Activated T-helper 17 cell treated with anti-CD3 and anti-CD28 coated beads, Interleukin-2, amount 50 U/mL, for 72 hours (primary cell): ENCODE results near the gene STARD13. TPM values are rescaled to one million over a fixed set of nuclear protein-coding genes. Genes with fewer than 3 reads are reported as not detected.
"Not testable (repeated sequence)": the region's sequence is repeated elsewhere in the genome, so short reads cannot be mapped to it uniquely, and the experiment has no call there.

Source experiments
- ATAC-seq: fragments of 150-1000 bp; cut with Tn5 transposase; replicated peaks from 2 replicates; pipeline ENCODE4 v1.10.0; 2021; ENCODE audit warnings: mild to moderate bottlenecking, moderate library complexity
- H3K27ac Mint-ChIP-seq: one replicate; pipeline ENCODE4 v1.8.0; 2022; ENCODE audit warnings: mixed read lengths
- H3K27me3 Mint-ChIP-seq: one replicate; pipeline ENCODE4 v1.8.0; 2022; ENCODE audit warnings: mixed read lengths
- H3K36me3 Mint-ChIP-seq: one replicate; pipeline ENCODE4 v1.8.0; 2022; ENCODE audit warnings: low read depth, mild to moderate bottlenecking, mixed read lengths
- H3K4me1 Mint-ChIP-seq: one replicate; pipeline ENCODE4 v1.8.0; 2022; ENCODE audit warnings: mixed read lengths
- H3K4me3 Mint-ChIP-seq: one replicate; pipeline ENCODE4 v1.8.0; 2022; ENCODE audit warnings: mild to moderate bottlenecking, mixed read lengths
- H3K9me3 Mint-ChIP-seq: one replicate; pipeline ENCODE4 v1.8.0; 2022; ENCODE audit warnings: mixed read lengths
- total RNA-seq, 2 donors: library from RNA; stranded (reverse); gene quantifications; one replicate each; pipeline ENCODE4 v1.2.3, GENCODE V29; 2022

STARD13 gene
- total RNA-seq, 2 donors from 2014 or later, result 1.1 to 2.3 TPM

DNA sequence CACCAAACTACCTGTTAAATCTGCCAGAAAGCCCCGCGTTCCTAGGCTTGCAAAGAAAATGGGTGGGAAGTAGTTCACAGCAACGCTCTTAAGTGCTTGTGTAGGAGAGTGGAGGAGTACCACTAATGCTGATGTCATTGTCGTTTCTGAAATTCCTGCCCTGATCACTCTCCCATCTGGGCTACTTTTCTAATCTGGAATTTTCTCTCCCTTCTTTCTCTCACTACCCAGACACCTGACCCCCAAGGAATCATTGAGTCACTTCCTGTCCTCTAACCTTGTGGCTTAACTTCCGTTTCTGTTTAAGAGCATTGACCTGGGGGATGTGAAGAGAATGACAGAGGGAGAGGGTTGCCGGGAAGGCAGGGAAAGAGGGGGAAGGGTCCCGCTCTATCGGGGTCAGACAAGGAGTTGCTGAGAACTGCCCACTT lies 98.7 kb downstream of the STARD13 start:
- ATAC-seq, result no peak
- peak overlapping the region; percentile 28 for H3K27ac Mint-ChIP-seq
- H3K9me3 Mint-ChIP-seq, result no peaks in the 10 kb centered on the region
- no peak overlapping the region for H3K4me3 Mint-ChIP-seq
- no peaks in the 10 kb centered on the region for H3K36me3 Mint-ChIP-seq
- peaks cover 16% of the 10 kb centered on the region for H3K27me3 Mint-ChIP-seq
- H3K4me1 Mint-ChIP-seq, result no peaks in the 10 kb centered on the region

DNA sequence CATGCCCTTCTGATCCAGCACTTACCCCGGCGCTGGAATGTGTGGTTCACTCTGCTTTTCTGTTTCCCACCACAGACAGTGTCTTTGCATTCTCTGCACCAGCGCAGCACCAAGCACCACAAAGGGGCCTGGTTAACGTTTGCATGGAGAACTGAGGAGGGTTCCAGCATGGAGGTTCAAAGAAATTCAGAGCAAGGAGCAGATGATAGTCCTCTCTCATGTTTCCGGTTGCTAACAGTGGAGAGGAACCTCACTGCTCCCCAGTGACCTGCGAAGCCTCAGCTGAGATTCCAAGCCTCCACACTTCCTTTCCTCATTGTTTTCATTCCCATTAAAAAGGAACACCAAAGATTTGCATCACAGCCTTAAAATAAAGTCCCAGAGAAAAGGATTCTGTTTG lies 99.7 kb downstream of the STARD13 start:
- no peaks in the 10 kb centered on the region for H3K4me1 Mint-ChIP-seq
- no peaks in the 10 kb centered on the region for H3K36me3 Mint-ChIP-seq
- no peak overlapping the region for H3K4me3 Mint-ChIP-seq
- no peak for ATAC-seq
- peaks cover 16% of the 10 kb centered on the region for H3K27me3 Mint-ChIP-seq
- H3K9me3 Mint-ChIP-seq, result no peaks in the 10 kb centered on the region
- no peak overlapping the region for H3K27ac Mint-ChIP-seq

DNA sequence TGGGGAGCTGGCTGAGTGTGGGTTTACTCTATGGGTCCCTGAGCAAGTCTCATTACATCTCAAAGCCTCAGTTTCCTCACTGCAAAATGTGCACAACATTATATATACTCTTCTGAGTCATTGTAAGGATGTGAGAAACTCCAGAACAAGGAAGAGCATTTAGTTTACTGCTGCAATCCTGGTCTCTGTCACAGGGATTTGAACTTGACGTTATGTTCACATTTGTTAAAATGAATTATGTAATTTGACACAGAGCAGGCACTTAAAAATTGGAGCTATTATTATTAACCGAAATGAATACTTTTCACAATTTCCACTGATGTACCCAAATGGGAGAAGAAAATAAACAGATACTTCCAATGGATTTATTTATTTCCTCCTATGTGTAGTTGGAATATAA lies 101.0 kb downstream of the STARD13 start:
- Mint-ChIP-seq H3K27me3 (peaks cover 13% of the 10 kb centered on the region), H3K4me3 (no peak overlapping the region), H3K36me3 (no peaks in the 10 kb centered on the region), H3K9me3 (no peaks in the 10 kb centered on the region), H3K4me1 (no peaks in the 10 kb centered on the region), H3K27ac (no peak overlapping the region)
- ATAC-seq, result no peak

DNA sequence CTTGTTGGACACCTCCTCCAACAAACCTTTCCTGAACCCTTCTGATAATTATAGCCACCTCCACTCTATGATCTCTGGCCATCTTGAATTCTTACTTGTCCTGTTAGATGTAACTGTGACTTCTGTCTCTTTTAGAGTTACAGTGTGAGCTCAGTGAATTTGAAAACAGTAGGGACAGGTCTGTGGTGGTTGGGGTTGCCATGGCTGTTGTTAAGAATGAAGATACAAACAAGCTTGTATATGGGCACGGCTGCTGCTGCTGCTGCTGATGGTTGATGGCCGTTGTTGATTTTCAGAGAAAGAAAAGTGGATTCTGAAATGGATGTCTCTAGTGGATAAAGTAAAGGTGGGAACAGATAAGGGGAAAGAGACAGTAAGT lies 101.5 kb downstream of the STARD13 start:
- Mint-ChIP-seq H3K27ac (no peak overlapping the region), H3K36me3 (no peaks in the 10 kb centered on the region), H3K4me3 (no peak overlapping the region), H3K27me3 (peaks cover 13% of the 10 kb centered on the region), H3K4me1 (no peaks in the 10 kb centered on the region), H3K9me3 (no peaks in the 10 kb centered on the region)
- no peak for ATAC-seq

DNA sequence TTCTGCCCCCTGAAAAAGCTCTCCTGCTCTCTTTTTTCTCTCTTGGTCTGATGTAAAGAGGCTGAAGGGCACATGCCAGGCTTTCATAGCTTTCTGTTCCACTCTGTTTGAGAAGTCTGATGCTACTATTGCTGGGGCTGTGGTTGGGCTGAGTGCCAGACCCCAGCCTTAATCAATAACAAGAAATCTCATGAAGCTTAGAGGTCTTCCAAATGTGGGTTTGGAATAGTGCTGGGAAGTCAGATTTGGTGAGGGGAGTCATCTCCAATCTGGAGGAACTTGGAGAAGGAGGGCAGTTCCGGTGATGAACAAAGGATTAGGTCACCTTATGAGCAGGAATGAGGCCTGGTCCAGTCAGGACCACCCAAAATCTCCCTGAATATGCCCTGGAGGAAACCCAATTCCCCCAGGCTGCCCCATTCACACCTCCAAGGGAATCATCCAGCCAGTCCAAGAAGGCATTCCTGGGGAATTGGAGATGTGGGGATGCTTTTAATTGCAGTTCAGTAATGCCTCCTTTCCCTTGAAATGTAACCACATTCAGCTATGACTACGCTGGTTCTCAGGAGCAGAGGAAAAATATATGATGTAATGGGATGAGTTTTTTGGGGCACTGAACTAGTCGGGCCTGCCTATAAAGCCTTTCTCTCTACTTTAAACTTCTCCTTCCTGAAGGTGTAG lies 102.0 kb downstream of the STARD13 start:
- ATAC-seq, result no peak
- Mint-ChIP-seq H3K4me1 (no peaks in the 10 kb centered on the region), H3K36me3 (no peaks in the 10 kb centered on the region), H3K4me3 (no peak overlapping the region), H3K27ac (no peak overlapping the region), H3K27me3 (peaks cover 13% of the 10 kb centered on the region), H3K9me3 (no peaks in the 10 kb centered on the region)

DNA sequence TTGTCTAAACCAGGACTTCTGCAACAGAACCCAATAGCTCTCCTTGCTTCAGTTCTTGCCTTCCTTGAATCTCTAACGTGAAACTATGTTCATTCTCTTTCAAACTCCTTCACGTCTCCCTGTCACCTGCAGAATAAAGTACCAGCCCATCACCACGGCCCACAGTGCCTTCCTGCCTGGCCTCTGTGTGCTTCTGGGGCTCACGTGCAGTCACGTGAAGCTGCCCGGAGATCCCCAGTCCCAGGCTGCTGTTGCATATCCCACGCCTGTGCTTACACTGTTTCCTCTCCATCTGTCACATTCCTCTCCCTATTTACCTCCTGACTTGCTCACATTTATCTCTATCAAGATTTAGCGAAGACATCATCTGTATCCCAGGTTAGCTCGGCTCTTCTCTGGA lies 102.8 kb downstream of the STARD13 start:
- Mint-ChIP-seq H3K27ac (no peak overlapping the region), H3K27me3 (peaks cover 13% of the 10 kb centered on the region), H3K4me3 (no peak overlapping the region), H3K36me3 (no peaks in the 10 kb centered on the region), H3K4me1 (no peaks in the 10 kb centered on the region), H3K9me3 (no peaks in the 10 kb centered on the region)
- ATAC-seq, result no peak

DNA sequence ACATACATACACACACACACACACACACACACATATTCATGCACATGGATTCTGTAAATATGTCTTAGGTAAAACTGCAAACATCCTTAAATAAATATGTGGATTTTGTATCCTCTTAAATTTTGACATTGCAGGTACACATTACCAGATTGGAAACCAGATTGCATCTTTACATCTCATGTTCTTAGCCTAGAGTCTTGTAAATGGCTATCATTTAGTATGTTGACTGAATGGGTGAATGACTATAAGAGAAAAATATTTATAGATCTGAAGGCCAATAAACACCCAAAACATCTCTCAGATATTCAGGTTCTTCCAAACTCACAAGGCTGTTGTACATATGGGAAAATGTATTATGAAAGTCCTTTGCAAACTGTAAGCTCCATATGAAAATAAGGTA lies 104.3 kb downstream of the STARD13 start:
- no peak for ATAC-seq
- H3K27me3 Mint-ChIP-seq, result peaks cover 13% of the 10 kb centered on the region
- H3K36me3 Mint-ChIP-seq, result no peaks in the 10 kb centered on the region
- H3K9me3 Mint-ChIP-seq, result no peaks in the 10 kb centered on the region
- no peak overlapping the region for H3K4me3 Mint-ChIP-seq
- no peaks in the 10 kb centered on the region for H3K4me1 Mint-ChIP-seq
- H3K27ac Mint-ChIP-seq, result no peak overlapping the region

DNA sequence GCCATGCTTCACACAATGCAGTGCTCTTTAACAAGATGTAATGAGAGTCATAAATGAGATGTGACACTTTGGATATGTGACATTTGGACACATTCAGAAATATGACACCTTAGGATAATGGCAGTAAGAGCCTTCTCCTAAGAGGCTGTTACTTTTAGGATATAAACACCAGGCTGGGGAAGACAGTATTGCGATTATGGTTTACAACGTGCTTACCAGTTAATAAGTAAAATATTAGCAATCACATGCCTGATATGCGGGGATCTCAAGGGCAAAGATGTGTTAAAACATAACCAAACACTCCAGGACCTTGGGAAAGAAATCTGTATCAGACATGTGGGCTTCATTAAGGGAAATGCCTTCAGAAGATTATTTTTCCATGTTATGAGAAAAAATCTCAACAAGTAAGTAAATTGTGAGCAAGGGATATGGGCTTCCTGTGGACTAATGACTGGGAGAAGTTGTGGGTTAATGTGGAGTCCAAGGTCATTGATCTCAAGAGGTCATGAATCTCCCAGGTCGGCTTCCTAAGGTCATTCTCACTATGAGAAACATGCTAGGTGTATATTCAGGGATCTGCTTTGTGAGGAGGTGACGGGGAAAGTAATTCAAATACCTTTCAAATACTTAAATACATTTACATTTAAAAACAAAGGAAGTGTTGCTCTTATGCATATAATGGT lies 105.3 kb downstream of the STARD13 start:
- Mint-ChIP-seq H3K36me3 (no peaks in the 10 kb centered on the region), H3K27me3 (peaks cover 13% of the 10 kb centered on the region), H3K27ac (no peak overlapping the region), H3K4me1 (no peaks in the 10 kb centered on the region), H3K4me3 (no peak overlapping the region), H3K9me3 (no peaks in the 10 kb centered on the region)
- no peak for ATAC-seq

DNA sequence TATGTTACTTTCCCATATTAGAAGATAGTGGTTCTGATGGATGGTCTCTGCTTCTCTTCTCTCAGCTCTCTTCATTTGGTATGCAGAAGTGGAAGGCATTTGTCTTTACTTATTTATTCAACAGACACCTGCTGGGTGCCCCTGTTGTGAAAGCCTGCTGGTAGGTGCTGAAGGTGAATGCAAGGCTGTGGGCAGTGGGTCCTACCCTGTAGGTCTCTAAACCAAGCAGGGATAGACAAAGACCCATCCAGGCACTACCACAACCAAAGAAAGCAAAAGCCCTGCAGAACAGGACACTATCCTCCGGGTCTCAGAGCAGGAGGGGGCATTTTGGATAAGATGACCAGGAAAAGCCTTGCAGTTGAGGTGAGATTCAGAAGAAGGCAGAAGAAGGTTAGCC lies 106.1 kb downstream of the STARD13 start:
- Mint-ChIP-seq H3K27me3 (peaks cover 10% of the 10 kb centered on the region), H3K4me1 (no peaks in the 10 kb centered on the region), H3K9me3 (no peaks in the 10 kb centered on the region), H3K27ac (no peak overlapping the region), H3K36me3 (no peaks in the 10 kb centered on the region), H3K4me3 (no peak overlapping the region)
- ATAC-seq, result no peak

DNA sequence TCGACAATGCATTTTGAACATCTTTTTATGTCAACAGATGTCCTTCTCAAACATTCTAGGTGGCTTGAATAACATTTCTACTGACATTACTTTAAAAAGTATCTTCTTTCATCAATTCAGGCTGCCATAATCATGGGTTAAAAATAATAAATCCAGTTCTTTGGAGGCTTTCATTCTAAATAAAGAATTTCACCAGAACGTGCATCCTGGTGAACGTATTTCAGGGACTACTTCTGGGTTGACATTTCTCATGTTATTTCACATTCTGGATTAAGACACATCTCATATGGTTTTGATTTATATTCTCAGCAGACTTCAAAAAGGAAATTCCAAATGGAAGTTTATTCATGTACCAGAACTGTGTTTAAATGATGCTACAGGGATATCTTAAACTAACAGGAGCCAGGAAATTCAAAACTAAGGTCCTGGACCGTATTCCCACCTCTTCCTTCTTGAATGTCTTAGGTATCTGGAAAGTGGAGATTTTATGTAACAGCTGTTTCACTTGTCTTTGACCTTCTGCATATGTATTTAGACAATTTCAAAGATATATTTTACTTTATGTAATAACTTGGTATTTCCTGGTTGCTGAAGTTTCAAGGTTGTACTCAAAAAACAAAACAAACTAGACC lies 107.2 kb downstream of the STARD13 start:
- peaks cover 5% of the 10 kb centered on the region for H3K27me3 Mint-ChIP-seq
- H3K27ac Mint-ChIP-seq, result no peak overlapping the region
- no peak for ATAC-seq
- H3K4me1 Mint-ChIP-seq, result no peaks in the 10 kb centered on the region
- H3K36me3 Mint-ChIP-seq, result no peaks in the 10 kb centered on the region
- no peak overlapping the region for H3K4me3 Mint-ChIP-seq
- H3K9me3 Mint-ChIP-seq, result no peaks in the 10 kb centered on the region

DNA sequence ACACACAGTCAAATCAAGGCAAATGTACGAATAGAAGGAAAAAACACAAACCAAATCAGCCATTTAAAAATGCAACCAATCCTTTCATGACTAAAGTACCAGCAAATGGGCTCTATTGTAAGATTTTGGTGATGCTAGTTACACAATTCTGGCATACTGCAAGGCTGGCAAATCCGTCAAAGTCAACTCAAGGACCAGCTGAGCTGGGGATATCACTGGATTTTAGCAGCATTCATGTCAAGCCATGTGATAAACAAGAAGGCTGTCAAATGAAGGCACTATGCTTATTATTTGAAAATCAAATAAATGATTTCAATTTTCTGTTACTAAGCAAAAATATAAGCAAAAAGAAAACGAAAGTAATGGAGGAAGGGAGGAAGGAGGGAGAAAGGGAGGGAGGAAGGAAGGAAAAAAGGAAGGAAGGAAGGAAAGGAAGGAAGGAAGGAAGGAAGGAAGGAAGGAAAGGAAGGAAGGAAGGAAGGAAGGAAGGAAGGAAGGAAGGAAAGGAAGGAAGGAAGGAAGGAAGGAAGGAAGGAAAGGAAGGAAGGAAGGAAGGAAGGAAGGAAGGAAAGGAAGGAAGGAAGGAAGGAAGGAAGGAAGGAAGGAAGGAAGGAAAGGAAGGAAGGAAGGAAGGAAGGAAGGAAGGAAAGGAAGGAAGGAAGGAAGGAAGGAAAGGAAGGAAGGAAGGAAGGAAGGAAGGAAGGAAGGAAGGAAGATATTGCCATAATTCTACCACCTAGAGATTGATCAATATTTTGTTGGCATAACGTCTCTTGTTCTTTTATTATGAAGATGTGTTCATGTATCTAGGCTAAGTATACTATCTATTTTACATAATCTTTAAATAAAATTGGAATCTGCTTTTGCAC lies 108.0 kb downstream of the STARD13 start:
- H3K4me3 Mint-ChIP-seq, ATAC-seq, H3K4me1 Mint-ChIP-seq: not testable (repeated sequence)

DNA sequence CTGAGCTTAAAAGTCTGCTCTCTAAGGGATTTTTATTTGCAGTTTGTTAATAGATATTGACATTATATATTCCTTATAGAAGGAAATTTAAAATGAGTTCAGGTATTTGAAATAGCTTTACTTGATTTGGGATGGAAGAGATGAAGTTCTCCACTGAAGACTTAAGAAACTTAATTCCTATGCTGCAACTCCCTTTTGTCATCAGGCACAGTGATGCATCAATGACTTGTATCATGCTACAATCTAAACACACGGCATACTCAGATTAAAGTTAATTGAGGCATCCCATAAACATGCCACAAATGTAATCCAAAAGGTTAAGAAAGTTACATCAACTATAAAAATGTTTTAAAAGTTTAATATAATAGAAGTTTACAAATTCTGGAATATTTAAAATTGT lies 109.0 kb downstream of the STARD13 start:
- no peaks in the 10 kb centered on the region for H3K4me1 Mint-ChIP-seq
- peaks cover 3% of the 10 kb centered on the region for H3K27me3 Mint-ChIP-seq
- no peak overlapping the region for H3K4me3 Mint-ChIP-seq
- no peaks in the 10 kb centered on the region for H3K36me3 Mint-ChIP-seq
- no peak overlapping the region for H3K27ac Mint-ChIP-seq
- H3K9me3 Mint-ChIP-seq, result no peaks in the 10 kb centered on the region
- no peak for ATAC-seq

More for the DNA sequence above, 108.0 kb downstream of the STARD13 start:
- not testable (repeated sequence) for H3K36me3 Mint-ChIP-seq, H3K27ac Mint-ChIP-seq, H3K27me3 Mint-ChIP-seq, H3K9me3 Mint-ChIP-seq

DNA sequence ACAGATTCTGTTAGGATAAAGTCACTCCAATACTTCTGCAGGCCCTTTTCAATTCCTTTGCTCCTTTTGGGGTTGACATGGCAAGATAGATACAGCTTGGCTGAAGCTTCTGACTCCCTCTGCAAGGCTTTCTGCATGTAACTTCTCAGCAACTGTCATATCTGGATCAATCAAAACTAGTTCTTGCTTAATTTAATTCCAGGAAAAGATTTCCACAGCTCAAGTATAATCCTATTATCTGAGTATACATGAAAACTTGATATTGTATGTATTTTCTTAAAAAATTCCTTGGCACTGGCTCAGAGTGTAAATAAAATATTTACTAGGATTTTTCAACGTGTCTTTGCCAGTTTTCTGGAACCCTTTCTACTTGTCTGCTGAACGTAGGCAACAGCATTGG lies 109.6 kb downstream of the STARD13 start:
- Mint-ChIP-seq H3K27me3 (peaks cover 3% of the 10 kb centered on the region), H3K9me3 (no peaks in the 10 kb centered on the region), H3K4me1 (no peaks in the 10 kb centered on the region), H3K27ac (no peak overlapping the region), H3K36me3 (no peaks in the 10 kb centered on the region), H3K4me3 (no peak overlapping the region)
- ATAC-seq, result no peak

DNA sequence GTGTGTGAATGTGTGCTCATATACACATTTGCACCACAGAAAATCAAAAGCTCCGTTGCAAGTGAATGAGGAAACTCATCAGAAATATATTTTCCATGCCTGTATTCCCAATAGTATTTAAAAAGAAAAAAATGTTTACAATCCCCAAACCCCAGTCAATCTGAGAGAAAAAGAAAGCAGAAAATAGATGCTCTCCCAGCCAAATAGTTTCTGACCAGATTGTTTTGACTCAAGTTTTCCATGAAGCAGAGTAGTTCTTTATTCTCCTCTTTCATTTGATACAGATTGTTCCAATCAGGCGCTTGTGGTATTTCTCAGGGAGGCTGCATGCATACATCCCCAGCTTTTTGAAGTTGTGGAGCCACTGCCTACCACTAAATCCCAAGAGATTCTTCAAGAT lies 110.6 kb downstream of the STARD13 start:
- ATAC-seq, result no peak
- no peaks in the 10 kb centered on the region for H3K36me3 Mint-ChIP-seq
- peaks cover 3% of the 10 kb centered on the region for H3K27me3 Mint-ChIP-seq
- no peaks in the 10 kb centered on the region for H3K4me1 Mint-ChIP-seq
- H3K27ac Mint-ChIP-seq, result no peak overlapping the region
- H3K4me3 Mint-ChIP-seq, result no peak overlapping the region
- no peaks in the 10 kb centered on the region for H3K9me3 Mint-ChIP-seq
